DND-41 (cell line): ENCODE measurements around the gene GRIN2A.

Experiments used
- ATAC-seq: fragments of 200-7000 bp; cut with Tn5 transposase; 3 replicates; pipeline ENCODE4 v1.9.1; 2021; ENCODE audit warnings: low read depth; ENCODE audit not compliant: insufficient read depth
- DNase-seq: peaks from one replicate; pipeline ENCODE4 v3.0.0-alpha.2; 2020
- H2AFZ ChIP-seq: 2 replicates; pipeline ENCODE4 v1.6.0; 2012; ENCODE audit warnings: low read depth, low read length
- H3K27ac ChIP-seq: 2 replicates; pipeline ENCODE4 v1.5.1; 2012; ENCODE audit warnings: low read length, inconsistent platforms
- H3K27me3 ChIP-seq: fragments of 200-600 bp; sonication (generic); 2 replicates; pipeline ENCODE4 v1.6.0; 2012; ENCODE audit warnings: low read length, mild to moderate bottlenecking, inconsistent platforms; ENCODE audit not compliant: insufficient read depth, poor library complexity
- H3K36me3 ChIP-seq: 2 replicates; pipeline ENCODE4 v1.5.1; 2012; ENCODE audit warnings: low read length, inconsistent platforms; ENCODE audit not compliant: insufficient read depth
- H3K4me1 ChIP-seq: 2 replicates; pipeline ENCODE4 v1.5.1; 2012; ENCODE audit warnings: mild to moderate bottlenecking, low read length; ENCODE audit not compliant: insufficient read depth
- H3K4me2 ChIP-seq: 2 replicates; pipeline ENCODE4 v1.6.0; 2012; ENCODE audit warnings: mild to moderate bottlenecking, moderate library complexity, low read length, inconsistent platforms; ENCODE audit not compliant: insufficient read depth
- H3K4me3 ChIP-seq, 2 experiments: fragments of 200-600 bp in 1 of 2; shearing (Covaris generic) in 1 of 2; 2 replicates each; pipeline ENCODE4 v1.5.1; 2012 to 2016; ENCODE audit warnings: inconsistent platforms in 2 of 2, low read length in 2 of 2, mild to moderate bottlenecking in 2 of 2, low read depth in 1 of 2, moderate library complexity in 1 of 2
- H3K79me2 ChIP-seq: 2 replicates; pipeline ENCODE4 v1.6.0; 2012; ENCODE audit warnings: low read length, inconsistent platforms; ENCODE audit not compliant: insufficient read depth
- H3K9ac ChIP-seq: 2 replicates; pipeline ENCODE4 v1.6.0; 2012; ENCODE audit warnings: low read depth, mild to moderate bottlenecking, inconsistent platforms, low read length, moderate library complexity
- H3K9me3 ChIP-seq: 2 replicates; pipeline ENCODE4 v1.5.1; 2012; ENCODE audit warnings: low read length, moderate library complexity, mild to moderate bottlenecking, inconsistent platforms; ENCODE audit not compliant: insufficient read depth, severe bottlenecking
- H4K20me1 ChIP-seq: 2 replicates; pipeline ENCODE4 v1.6.0; 2012; ENCODE audit warnings: low read length; ENCODE audit not compliant: insufficient read depth
- EZH2 ChIP-seq: IDR thresholded peaks from 3 replicates; pipeline ENCODE4 v1.6.1; 2012; ENCODE audit warnings: borderline replicate concordance, low read depth, mild to moderate bottlenecking, moderate library complexity, low read length, inconsistent platforms; ENCODE audit not compliant: severe bottlenecking
- TF ChIP-seq, protein P1 (sequence below): IDR thresholded peaks from 2 replicates; pipeline ENCODE4 v1.5.1; 2012; ENCODE audit warnings: borderline replicate concordance, low read length, moderate library complexity, mild to moderate bottlenecking; ENCODE audit not compliant: poor library complexity, severe bottlenecking; ENCODE audit errors: extremely low read depth

GRIN2A gene

DNA sequence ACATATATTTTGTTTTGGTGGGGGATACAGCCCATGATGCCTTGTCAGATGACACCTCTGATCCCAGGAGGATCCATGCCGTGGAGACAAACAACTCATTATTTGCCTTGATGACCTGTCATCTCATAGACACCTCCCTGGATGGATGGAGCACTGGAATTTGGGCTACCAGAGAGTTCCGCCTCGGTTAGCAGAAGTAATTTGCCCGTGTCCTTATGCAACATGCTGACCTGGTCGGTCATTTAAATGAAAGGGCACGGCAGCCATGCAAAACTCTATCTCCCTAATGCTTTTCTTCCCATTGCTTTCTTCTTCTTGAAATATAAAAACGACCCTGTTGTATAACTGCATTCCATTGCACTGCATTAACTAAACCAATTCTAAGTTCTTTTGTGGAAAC, 145.3 kb downstream of the GRIN2A start:
- TF ChIP-seq, protein P1, sequence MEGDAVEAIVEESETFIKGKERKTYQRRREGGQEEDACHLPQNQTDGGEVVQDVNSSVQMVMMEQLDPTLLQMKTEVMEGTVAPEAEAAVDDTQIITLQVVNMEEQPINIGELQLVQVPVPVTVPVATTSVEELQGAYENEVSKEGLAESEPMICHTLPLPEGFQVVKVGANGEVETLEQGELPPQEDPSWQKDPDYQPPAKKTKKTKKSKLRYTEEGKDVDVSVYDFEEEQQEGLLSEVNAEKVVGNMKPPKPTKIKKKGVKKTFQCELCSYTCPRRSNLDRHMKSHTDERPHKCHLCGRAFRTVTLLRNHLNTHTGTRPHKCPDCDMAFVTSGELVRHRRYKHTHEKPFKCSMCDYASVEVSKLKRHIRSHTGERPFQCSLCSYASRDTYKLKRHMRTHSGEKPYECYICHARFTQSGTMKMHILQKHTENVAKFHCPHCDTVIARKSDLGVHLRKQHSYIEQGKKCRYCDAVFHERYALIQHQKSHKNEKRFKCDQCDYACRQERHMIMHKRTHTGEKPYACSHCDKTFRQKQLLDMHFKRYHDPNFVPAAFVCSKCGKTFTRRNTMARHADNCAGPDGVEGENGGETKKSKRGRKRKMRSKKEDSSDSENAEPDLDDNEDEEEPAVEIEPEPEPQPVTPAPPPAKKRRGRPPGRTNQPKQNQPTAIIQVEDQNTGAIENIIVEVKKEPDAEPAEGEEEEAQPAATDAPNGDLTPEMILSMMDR = no peak
- TF ChIP-seq EZH2 = no peak
- H3K79me2 ChIP-seq = no peaks in the 10 kb centered on the region
- DNase-seq (no peak), ATAC-seq (no peak)
- H3K4me2 ChIP-seq = no peak overlapping the region
- no peaks in the 10 kb centered on the region for H3K4me1 ChIP-seq
- no peaks in the 10 kb centered on the region for H3K9me3 ChIP-seq
- H4K20me1 ChIP-seq = no peaks in the 10 kb centered on the region; the same call in 1 of the 2 replicates
- H3K27ac ChIP-seq = no peak overlapping the region
- no peak overlapping the region for H3K4me3 ChIP-seq
- no peak overlapping the region for H3K9ac ChIP-seq
- no peaks in the 10 kb centered on the region for H3K36me3 ChIP-seq
- H3K27me3 ChIP-seq = no peaks in the 10 kb centered on the region
- no peak overlapping the region for H2AFZ ChIP-seq

DNA sequence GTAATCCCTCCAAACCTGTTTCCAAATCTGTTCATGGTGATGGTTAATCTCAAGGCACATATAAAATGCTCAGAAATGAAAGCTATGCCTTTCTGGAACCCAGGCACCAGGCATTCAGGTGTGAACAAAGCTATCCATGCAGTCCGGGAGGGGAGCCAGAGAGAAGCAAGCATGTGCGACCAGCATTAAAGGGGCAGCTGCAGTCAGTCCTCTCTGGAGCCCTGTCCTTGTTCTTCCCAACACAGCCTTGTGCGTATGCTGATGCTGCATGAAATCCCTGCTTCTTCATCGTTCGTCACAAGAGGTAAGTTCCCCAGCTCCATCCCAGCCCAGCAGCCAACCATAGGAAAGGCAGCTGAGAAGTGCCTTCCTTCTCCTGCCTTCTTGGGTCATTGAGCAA, 148.7 kb downstream of the GRIN2A start:
- H3K4me3 ChIP-seq = no peak overlapping the region
- H3K9ac ChIP-seq = no peak overlapping the region
- H3K27ac ChIP-seq = no peak overlapping the region
- no peaks in the 10 kb centered on the region for H3K27me3 ChIP-seq
- no peaks in the 10 kb centered on the region for H3K4me1 ChIP-seq
- H3K79me2 ChIP-seq = no peaks in the 10 kb centered on the region
- no peak for TF ChIP-seq EZH2
- TF ChIP-seq, protein P1 = no peak
- DNase-seq (no peak), ATAC-seq (no peak)
- H4K20me1 ChIP-seq = no peaks in the 10 kb centered on the region
- H3K9me3 ChIP-seq = no peaks in the 10 kb centered on the region
- no peak overlapping the region for H3K4me2 ChIP-seq
- H3K36me3 ChIP-seq = no peaks in the 10 kb centered on the region
- H2AFZ ChIP-seq = no peak overlapping the region

DNA sequence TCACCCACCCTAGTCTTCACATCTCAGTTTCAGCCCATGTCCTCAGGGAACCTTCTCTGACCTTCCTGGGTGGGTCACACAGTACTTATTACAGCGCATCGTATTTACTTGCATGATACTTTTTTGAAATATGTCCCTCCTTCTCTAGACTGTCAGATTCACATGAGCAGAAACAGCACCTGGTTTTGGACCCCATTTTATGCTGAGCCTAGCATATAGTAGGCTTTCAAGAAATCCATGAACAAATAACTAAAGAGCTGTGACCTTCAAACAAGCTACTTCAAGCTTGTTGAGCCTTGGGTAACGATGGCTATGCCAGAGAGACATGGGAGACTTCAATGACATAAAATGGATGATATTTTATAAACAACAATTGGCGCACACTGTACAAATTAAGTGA, 150.3 kb downstream of the GRIN2A start:
- Histone ChIP-seq H4K20me1 (no peaks in the 10 kb centered on the region), H3K27ac (no peak overlapping the region), H3K36me3 (no peaks in the 10 kb centered on the region), H3K4me3 (no peak overlapping the region), H3K9me3 (no peaks in the 10 kb centered on the region), H3K9ac (no peak overlapping the region), H3K4me2 (no peak overlapping the region), H3K4me1 (no peaks in the 10 kb centered on the region), H3K79me2 (no peaks in the 10 kb centered on the region), H2AFZ (no peak overlapping the region), H3K27me3 (peaks cover 3% of the 10 kb centered on the region)
- ATAC-seq = no peak
- DNase-seq = no peak
- TF ChIP-seq, protein P1 = no peak
- TF ChIP-seq EZH2 = no peak

DNA sequence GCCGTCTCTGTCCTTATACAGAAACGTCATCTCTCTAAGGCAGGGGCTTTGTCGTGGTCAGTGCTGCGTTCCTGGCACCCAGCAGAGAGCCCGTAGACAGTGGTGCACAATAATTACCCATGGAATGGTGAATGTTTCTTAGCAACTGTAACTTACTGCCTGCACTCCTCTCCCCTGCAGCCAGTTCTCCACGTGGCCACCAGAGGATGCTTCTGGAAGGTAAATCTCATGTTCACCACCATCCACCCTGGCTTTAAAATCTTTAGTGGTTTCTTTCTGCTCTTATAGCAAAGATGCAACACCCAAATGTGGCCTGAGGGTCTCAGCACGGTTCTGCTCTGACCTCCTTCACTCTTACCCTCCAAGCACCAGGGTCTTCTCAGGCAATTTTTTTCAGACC, 150.8 kb downstream of the GRIN2A start:
- Histone ChIP-seq H4K20me1 (no peaks in the 10 kb centered on the region), H3K4me3 (no peak overlapping the region), H3K9me3 (no peaks in the 10 kb centered on the region), H3K27me3 (peaks cover 3% of the 10 kb centered on the region), H3K4me2 (no peak overlapping the region), H3K4me1 (no peaks in the 10 kb centered on the region), H3K36me3 (no peaks in the 10 kb centered on the region), H3K79me2 (no peaks in the 10 kb centered on the region), H2AFZ (no peak overlapping the region), H3K27ac (no peak overlapping the region), H3K9ac (no peak overlapping the region)
- ATAC-seq (no peak), DNase-seq (no peak)
- TF ChIP-seq, protein P1 = no peak
- TF ChIP-seq EZH2 = no peak
